Stimulated activated CD4-positive, alpha-beta T cell treated with anti-CD3 and anti-CD28 coated beads, Interleukin-15, amount 100 ng/mL, for 48 hours (primary cell): Measurements from ENCODE around the gene DOK7.

Source experiments
- DNase-seq, 2 donors: peaks; one replicate each; pipeline ENCODE4 v3.0.0-alpha.2; 2020; ENCODE audit warnings: low read depth in 2 of 2

The DOK7 gene

GRCh38 chr4:3487861-3488260 is 24.8 kb downstream of the DOK7 start:
- DNase-seq = no peak

GRCh38 chr4:3488820-3489219 is 25.7 kb downstream of the DOK7 start:
- no peak for DNase-seq

GRCh38 chr4:3489451-3489962 is 26.4 kb downstream of the DOK7 start:
- DNase-seq = no peak

GRCh38 chr4:3491681-3492405 is 28.7 kb downstream of the DOK7 start:
- DNase-seq = no peak

- no peak for DNase-seq
Measured at GRCh38 chr4:3492741-3493719, 29.9 kb downstream of the DOK7 start.

- DNase-seq = no peak
Measured at GRCh38 chr4:3493720-3494461, 30.8 kb downstream of the DOK7 start.

- DNase-seq = no peak
Measured at GRCh38 chr4:3494462-3494871, 31.4 kb downstream of the DOK7 start.

GRCh38 chr4:3495204-3495975 is 32.3 kb downstream of the DOK7 start:
- DNase-seq = no peak

GRCh38 chr4:3496021-3496420 is 32.9 kb downstream of the DOK7 start:
- DNase-seq = no peak

- no peak for DNase-seq
Measured at GRCh38 chr4:3497095-3497494, 34.0 kb downstream of the DOK7 start.

GRCh38 chr4:3497523-3498389 is 34.6 kb downstream of the DOK7 start:
- DNase-seq = no peak

GRCh38 chr4:3498407-3498806 is 35.3 kb downstream of the DOK7 start:
- no peak for DNase-seq

GRCh38 chr4:3498901-3499510 is 35.9 kb downstream of the DOK7 start:
- no peak for DNase-seq

- DNase-seq = no peak
Measured at GRCh38 chr4:3499710-3500109, 36.6 kb downstream of the DOK7 start.

- DNase-seq = no peak
Measured at GRCh38 chr4:3500111-3500510, 37.0 kb downstream of the DOK7 start.

GRCh38 chr4:3500634-3501101 is 37.6 kb downstream of the DOK7 start:
- DNase-seq = no peak

- DNase-seq = no peak
Measured at GRCh38 chr4:3501126-3501824, 38.2 kb downstream of the DOK7 start.

- DNase-seq = no peak
Measured at GRCh38 chr4:3501825-3502425, 38.8 kb downstream of the DOK7 start.
